GM19193 (cell line): ENCODE data around the gene STXBP1.

Source experiments
- POLR2A ChIP-seq: IDR thresholded peaks from 4 replicates; pipeline ENCODE4 v1.6.1; 2011; ENCODE audit not compliant: insufficient read depth, insufficient read length; ENCODE audit errors: extremely low read depth

The STXBP1 gene

DNA sequence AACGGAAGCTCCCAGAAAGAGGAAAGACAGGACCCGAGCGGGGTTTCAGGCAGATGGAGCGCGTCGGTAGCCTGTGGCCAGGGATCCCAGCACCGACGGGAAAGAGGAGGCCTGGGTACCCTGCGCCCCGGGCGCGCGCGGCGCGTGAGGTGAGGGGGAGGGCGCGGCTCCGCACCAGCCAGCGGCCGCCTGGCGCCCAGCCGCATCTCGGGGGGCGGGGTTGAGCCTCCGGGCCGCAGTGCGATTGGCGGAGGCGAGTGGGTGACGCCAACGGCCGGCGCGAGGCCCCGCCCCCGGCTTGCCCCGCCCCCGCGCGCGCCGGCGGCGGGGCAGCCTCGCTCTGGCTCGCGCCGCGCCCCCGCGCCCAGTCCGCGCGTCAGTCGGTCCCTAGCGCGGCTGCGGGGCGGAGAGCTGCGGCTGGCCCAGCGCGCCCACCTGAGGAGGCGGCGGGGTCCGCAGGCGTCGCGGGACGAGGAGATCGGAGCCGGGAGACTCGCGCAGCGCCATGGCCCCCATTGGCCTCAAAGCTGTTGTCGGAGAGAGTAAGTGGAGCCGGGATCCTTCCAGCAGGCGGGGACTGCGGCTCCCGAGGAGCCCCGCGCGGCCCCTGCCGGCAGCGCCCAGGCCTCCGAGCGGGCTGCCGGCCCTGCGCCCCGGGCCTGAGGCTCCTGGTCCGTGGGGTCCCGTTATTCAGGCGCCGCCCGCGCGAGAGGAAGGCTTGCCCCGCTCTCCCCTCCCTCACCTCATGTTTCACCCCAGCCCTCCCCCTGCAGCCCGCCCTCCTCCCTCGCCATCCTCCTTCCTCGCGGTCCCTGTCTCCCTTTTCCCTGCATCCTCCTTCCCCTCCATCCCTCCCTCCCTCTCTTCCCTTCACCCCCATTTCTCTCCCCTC, at the start of gene STXBP1:
STXBP1 (plus strand) TSS at position 379 of the 892 bp plus-strand sequence; CDS start at position 506, 127 bp downstream.
- TF ChIP-seq POLR2A: no peak

DNA sequence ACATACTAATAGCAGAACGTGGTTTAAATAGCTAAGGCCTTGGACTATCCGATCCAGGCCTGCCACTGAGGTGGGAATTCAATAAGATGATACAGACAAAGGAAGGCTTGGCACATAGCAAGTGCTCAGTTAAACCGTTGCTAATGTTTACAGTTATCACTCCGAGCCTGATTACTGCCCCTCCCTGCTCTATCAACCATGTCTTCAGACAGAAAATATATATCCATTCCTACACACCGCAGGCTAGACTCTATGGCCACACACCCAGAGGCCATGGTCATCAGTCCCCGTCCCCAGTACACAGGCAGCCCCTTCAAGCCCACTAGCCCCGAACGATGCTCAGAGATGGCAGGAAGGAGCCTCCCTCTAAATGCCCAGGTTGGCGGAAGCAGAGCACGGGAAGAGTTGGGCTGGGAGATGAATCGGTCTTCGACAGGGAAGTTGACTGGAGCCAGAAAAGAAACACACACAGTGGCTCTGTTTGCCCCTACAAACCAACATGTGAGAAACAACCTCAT, 49.7 kb upstream of the STXBP1 start:
- TF ChIP-seq POLR2A: no peak

DNA sequence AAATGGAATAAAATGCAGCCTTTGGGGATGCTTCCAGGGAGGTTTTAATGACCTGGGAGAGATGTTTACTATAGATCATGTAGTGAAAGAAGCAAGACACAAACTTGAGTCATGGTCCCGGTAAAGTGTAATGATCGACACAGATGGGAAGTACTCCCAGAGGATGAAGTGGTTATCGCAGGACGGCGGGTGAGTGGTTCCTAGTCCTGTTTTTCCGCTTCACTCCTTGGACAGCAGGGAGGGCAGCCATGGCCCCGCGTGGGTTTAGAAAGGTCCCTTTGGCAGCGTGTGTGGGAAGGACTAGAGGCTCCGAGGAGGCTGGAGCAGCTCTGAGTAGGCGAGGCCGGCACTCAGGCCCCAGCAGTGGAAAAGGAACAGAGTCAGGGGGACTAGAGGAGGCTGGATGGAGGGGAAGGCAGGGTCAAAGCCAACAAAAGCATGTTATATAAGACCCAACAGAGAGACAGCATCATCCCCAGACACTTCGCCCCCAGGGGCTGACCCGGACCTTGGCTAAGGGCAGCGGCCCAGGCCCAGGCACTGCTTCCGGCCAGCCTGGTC, 49.2 kb upstream of the STXBP1 start:
- TF ChIP-seq POLR2A: no peak

DNA sequence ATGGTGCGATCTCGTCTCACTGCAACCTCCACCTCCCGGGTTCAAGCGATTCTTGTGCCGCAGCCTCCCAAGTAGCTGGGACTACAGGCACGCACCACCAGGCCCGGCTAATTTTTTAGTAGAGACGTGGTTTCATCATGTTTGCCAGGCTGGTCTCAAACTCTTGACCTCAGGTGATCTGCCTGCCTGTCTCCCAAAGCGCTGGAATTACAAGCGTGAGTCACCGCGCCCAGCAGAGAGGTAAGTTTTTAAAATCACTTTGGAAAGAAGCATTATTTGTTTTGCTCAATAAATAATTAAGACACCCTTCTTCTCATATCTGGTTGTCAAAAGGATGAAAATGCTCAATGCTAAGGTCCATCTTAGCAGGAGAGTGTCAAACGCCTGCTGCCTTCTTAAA, 48.5 kb upstream of the STXBP1 start:
- no peak for TF ChIP-seq POLR2A

DNA sequence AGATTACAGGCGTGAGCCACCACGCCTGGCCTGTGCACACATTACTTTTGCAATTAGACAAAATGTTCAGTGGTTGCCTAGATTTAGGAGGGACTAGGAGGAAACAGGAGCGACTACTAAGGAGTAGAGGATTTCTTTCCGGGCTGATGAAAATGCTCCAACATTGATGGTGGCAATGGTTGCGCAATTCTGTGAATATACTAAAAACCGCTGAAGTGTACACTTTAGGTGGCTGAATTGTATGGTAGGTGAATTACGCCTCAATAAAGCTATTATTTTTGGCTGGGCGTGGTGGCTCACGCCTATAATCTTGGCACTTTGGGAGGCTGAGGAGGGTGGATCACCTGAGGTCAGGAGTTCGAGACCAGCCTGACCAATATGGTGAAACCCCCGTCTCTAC, 46.8 kb upstream of the STXBP1 start:
- TF ChIP-seq POLR2A: no peak

DNA sequence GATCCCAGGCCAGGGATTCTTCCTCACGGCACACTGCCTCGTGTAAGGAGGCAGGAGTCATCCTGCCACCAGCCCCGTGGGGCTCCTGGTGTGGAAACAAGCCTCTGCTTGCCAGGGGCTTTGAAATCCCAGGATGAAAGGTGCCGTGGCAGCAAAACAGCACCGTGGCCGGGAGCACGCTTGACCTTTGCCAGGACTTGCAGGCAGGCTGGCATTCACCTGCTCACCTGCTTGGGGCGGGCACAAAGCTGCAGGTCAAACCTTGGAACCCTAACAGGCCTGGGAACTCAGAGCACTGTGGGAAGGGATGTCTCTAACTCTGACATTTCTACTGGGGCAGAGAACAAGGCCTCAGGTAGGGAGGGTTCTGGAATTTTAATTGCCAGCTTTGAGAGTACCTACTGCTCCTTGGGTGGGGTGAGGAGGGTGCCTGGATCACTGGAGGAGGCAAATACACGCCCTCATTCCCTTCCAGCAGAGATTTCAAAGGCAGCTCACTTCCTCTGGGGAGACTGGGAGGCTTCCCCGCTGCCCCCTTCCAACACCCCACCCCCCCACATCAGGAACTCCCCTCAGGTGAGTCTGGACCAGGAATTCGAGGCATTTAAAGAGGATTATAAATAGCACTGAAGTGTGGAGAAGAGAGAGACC, 45.6 kb upstream of the STXBP1 start:
- TF ChIP-seq POLR2A: no peak

DNA sequence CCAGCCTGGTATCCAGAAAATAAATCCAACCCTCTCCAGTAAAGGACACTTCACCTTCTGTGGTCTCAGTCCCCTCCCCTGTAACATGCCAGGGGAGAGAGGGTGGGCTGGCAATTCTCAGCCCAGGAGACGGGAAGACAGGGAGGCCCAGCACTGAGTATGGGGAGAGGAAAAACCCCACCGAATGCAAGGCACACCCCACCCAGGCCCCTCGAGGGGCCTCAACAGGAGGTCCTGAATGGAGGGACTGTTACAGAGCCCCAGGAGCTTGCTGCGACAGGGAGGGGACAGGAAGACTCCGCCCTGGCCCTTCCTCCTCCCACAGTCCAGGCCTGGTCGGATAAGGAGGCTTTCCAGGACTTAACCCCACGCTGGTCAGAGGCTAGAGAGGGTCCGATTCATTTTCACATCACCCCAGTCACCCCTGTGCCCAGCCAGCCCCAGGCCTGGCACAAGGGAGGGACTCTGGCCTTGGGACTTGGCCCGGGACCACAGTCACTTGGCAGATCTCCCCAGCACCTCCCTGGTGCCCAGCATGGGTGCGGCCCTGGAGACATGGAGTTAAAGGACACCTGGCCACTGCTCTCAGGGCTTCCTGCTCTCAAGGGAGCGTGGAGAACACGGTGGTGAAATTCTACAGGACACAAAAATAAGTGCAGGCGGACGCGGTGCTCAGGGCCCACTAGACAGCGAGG, 44.9 kb upstream of the STXBP1 start:
- no peak for TF ChIP-seq POLR2A

DNA sequence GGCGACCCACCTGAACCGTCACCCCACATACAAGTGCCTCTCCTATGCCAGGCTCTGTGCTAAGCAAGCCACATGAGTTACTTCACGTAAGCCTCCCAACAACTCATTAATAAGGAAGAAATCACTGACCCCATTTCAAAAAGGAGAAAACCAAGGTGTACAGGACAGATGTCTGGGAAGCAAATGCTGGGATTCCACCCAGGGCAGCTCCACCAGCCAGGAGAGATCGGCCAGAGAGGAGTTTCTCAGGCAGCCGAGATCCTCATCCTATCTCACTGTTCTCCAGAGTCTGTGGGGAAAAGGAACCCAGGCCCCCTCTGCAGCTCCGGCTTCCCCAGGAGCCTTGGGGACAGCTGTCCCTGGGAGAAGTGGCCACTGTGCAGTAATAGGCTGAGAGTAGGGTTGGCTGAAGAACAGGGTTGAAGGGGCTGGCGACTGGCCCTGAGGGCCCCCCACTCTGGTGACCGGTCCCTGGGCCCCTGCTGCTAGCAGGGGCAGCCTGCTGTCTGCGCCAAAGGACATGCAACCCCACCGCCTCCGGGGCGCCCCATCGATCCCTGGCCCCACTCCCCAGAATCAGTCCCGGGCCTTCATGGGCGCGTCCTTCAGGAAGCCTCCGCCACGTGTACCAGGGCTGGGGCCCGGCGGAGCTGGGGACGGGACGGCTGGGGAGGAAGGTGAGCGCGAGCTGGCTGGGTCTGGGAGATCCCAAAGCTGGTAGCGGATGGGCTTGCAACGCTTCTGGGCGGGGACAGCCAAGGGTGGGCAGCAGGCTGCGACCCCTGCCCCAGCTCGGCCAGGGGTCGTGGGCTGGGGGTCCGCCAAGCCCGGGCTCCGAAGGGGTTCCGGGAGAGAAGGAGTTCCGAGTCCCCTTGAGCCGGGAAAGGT, 44.1 kb upstream of the STXBP1 start:
- TF ChIP-seq POLR2A: no peak

DNA sequence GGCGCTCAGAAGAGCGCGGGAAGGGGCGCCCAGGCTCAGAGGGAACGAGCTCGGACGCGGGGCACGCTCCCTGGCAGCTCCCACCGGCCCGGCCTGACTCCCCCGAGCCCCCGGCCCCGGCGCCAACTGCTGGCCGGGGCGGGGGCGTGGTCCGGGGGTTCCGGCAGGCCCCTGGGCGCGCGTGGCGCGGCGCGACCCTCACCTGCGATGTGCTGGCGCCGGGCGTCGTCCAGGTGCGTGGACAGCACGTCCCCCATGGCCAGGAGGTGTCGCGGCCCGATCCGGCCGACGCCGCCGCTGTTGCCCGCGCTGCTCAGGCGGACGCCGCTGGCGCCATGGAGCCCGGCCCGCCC, 43.5 kb upstream of the STXBP1 start:
- no peak for TF ChIP-seq POLR2A

DNA sequence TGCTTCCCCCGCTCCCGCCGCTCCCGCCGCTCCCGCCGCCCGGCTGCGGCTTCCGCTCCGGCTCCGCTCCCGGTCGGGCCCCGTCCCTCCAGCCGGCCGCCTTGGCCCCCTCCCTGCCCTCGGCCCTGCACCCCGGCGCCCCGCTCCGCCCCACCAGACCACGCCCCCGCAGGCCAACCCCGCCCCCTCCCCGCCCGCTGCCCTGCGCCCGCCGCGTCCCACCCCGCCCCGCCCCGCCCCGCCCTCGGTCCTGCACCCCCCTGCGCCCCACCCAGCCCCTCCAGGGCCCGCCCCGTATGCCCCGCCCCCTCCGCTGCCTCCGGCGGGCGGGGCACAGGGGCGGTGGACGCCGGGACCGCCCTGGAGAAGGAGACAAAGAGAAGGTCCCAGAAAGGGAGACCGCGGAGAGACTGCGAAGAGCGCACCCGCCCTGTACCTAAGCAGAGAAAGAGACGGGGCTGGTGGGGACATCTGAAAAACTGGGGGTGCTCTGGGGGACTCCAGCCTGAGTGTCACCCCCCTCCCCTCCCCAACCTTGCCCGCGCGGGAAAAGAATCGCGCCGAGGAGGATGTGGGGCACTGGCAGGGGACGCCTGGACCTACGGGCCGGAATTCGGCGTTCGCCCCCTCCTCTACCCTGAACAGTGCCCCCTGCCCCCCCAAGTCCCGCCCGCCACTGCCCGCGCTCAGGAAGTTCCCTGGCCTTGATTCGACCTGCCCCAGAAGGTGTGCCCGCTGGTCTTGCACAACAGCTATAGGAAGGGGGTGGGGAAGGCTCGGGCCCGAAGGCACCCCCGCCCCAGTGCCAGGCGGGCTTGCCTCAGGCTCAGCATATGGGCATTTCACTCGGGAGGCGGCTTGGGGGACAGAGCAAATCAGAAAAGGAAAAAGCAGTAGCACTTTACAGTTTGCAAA, 42.8 kb upstream of the STXBP1 start:
- TF ChIP-seq POLR2A: no peak

DNA sequence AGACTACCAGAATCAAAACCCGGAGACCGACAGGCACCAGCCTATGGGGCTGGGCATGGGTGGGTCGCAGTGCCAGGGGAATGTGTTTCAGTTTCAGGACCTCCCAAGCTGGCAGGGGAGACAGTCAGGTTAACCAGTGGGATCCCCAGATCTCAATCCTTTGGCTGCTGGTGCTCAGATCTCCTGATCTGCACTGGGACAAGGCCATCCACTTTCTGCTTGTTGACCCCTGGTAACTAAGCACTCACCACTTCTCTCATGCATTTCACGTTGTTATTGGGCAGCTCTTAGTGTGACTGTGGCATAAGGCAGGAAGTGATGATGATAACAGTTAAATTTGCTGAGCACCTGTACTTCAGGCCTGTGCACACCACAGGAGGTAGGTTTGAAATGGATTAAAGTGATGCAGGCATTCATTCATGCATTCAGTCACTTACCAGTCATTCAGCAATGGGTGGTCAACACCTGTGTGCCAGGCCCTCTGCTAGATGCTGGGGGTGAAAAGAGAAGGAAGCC, 42.1 kb upstream of the STXBP1 start:
- TF ChIP-seq POLR2A: no peak

DNA sequence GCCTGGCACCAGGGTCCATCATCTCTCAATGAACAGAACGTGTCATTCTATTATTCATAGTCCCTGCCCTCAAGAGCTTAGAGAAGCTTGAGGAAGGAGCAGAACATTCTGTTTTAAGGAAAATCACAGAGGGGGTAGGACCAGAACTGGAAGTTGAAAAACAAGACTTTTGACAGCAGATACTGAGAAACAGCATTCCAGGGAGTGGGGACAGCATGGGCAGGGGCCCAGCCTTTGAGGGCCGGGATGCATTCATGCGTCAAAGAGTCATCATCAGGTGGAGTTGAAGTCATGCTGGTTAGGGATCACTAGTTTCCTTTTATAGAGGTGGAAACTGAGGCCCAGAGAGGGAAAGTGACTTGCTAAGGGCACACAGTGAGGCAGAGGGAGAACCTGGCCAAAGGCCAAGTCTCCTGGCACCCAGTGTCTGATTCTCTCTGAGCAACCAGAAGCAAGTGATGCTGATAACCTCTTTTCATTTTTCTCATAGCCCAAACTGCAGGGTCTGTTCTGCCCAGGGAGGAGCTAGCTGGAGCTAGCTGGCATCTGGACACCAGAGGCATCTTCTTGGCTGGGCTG, 41.5 kb upstream of the STXBP1 start:
- TF ChIP-seq POLR2A: no peak

DNA sequence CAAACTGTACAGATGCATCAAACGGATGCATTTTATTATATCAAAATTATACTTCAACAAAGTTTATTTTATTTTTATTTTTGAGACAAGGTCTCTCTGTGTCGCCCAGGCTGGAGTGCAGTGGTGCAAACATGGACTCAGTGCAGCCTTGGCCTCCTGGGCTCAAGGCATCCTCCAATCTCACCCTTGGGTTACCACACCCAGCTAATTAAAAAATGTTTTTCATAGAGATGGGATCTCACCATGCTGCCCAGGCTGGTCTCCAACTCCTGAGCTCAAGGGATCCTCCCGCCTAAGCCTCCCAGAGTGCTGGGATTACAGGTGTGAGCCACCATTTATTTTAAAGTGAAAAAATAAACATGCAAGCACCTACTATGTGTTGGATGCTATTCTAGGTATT, 40.1 kb upstream of the STXBP1 start:
- TF ChIP-seq POLR2A: no peak
